Panc1 (cell line): Measurements from ENCODE around the gene GID4.

Experiments used
- POLR2AphosphoS5 ChIP-seq: IDR thresholded peaks from 2 replicates; pipeline ENCODE4 v1.6.1; 2012; ENCODE audit warnings: mild to moderate bottlenecking, low read depth, low read length, moderate library complexity
- TF ChIP-seq, protein P1 (sequence below): fragments of 450-650 bp; IDR thresholded peaks from 2 replicates; pipeline ENCODE4 v1.5.1; 2017; ENCODE audit warnings: mild to moderate bottlenecking

DNA sequence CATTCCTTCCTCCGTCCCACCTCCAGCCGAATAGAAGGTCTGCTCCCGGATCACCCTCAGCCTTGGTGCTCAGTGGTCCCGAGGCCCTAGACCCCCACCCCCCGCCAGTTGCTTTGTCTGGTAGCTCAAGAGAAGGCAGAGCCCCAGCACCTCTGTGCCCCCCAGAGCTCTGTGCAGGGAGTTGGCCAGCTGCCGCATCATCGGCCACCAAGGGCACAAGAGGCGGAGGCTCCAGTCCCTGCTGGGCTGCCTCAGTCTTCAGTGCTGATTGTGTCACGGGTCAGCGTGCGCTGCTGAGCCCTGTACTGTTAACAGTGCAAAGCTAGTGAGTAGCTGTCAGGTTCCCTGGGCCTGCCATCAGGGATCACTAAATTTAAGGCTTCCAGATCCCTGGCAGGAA is 26.3 kb downstream of the GID4 start:
- TF ChIP-seq, protein P1, sequence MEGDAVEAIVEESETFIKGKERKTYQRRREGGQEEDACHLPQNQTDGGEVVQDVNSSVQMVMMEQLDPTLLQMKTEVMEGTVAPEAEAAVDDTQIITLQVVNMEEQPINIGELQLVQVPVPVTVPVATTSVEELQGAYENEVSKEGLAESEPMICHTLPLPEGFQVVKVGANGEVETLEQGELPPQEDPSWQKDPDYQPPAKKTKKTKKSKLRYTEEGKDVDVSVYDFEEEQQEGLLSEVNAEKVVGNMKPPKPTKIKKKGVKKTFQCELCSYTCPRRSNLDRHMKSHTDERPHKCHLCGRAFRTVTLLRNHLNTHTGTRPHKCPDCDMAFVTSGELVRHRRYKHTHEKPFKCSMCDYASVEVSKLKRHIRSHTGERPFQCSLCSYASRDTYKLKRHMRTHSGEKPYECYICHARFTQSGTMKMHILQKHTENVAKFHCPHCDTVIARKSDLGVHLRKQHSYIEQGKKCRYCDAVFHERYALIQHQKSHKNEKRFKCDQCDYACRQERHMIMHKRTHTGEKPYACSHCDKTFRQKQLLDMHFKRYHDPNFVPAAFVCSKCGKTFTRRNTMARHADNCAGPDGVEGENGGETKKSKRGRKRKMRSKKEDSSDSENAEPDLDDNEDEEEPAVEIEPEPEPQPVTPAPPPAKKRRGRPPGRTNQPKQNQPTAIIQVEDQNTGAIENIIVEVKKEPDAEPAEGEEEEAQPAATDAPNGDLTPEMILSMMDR = no peak
- TF ChIP-seq POLR2AphosphoS5 = no peak
